ENCODE results near the gene SLC39A11. TPM values are rescaled to one million over a fixed set of nuclear protein-coding genes. Genes with fewer than 3 reads are reported as not detected.

Gene SLC39A11
- total RNA-seq, 1 experiment from 2014 or later, result 46.4 TPM

GRCh38 chr17:72723711-72724110 lies 368.8 kb downstream of the SLC39A11 start:
- no TSS peak for BruUV-seq (replicated peaks)
- intact Hi-C loops (cut with micrococcal nuclease), result no loop called here
- Histone ChIP-seq H3K9me3 (ENCODE audit: control insufficient read depth in 1 of 2, insufficient read depth in 1 of 2, low read depth in 1 of 2, low read length in 2 of 2) (no peaks in the 10 kb centered on the region), H3K4me3 (replicated peaks in 1 of 2; ENCODE audit: low read depth in 1 of 2, low read length in 2 of 2) (no peak overlapping the region), H3K27me3 (ENCODE audit: insufficient read depth, low read length) (no peaks in the 10 kb centered on the region), H3K4me2 (ENCODE audit: low read length) (no peak overlapping the region), H3K27ac (ENCODE audit: low read depth, low read length) (no peak overlapping the region), H3K9ac (ENCODE audit: low read length) (no peak overlapping the region), H4K20me1 (ENCODE audit: insufficient read depth) (no peaks in the 10 kb centered on the region), H3K36me3 (ENCODE audit: control insufficient read depth in 1 of 2, insufficient read depth in 2 of 2, low read length in 2 of 2) (no peaks in the 10 kb centered on the region), H3K9me2 (ENCODE audit: insufficient read depth) (no peaks in the 10 kb centered on the region), H2AFZ (ENCODE audit: low read depth, low read length, poor library complexity, severe bottlenecking) (no peak overlapping the region), H3K4me1 (ENCODE audit: control insufficient read depth in 1 of 2, insufficient read depth in 2 of 2, low read length in 2 of 2) (peaks cover 4 to 52% of the 10 kb centered on the region in 2 experiments; a peak in 3 of 4 replicates), H3K79me2 (ENCODE audit: insufficient read depth, low read length) (no peaks in the 10 kb centered on the region; the same call in 1 of the 2 replicates)
- ChIA-PET POLR2A (interaction anchor here (1.9 to 2.6 kb wide), 2 partner anchors 164 to 167 kb away, joined by 7 to 8 read pairs; no protein-coding TSS in a partner anchor), CTCF (interaction anchor here (4.8 to 17.1 kb wide), 4 partner anchors 7 to 646 kb away, joined by 50 to 448 read pairs (median 142); partner anchors contain the start of gene COG1), RAD21 (ENCODE audit: low non-redundant PET in 1 of 2, low total read pairs in 2 of 2, uncharacterized antibody in 2 of 2, unreplicated experiment in 2 of 2) (interaction anchor here in 1 of 2 experiments (1.0 kb wide), 1 partner anchor 135 kb away, joined by 3 read pairs; no protein-coding TSS in a partner anchor)
- TF ChIP-seq SRF (IDR thresholded peaks at IDR 0.05; ENCODE audit: low read depth) (no peak), SIN3A (IDR thresholded peaks at IDR 0.05; ENCODE audit: low read depth) (no peak), ZNF274 (IDR thresholded peaks at IDR 0.05; ENCODE audit: low read depth, low read length) (no peak), TCF7L2 (IDR thresholded peaks at IDR 0.05; ENCODE audit: borderline replicate concordance, extremely low read depth, insufficient read depth, insufficient read length) (no peak), ELF1 (IDR thresholded peaks at IDR 0.05; ENCODE audit: borderline replicate concordance, low read depth) (no peak), EZH2phosphoT487 (IDR thresholded peaks at IDR 0.05; ENCODE audit: borderline replicate concordance) (no peak), JUND (IDR thresholded peaks at IDR 0.05) (no peak), REST (IDR thresholded peaks at IDR 0.05; ENCODE audit: low read depth) (no peak), POLR2AphosphoS5 (IDR thresholded peaks at IDR 0.05; ENCODE audit: low read depth, low read length) (no peak), YY1 (IDR thresholded peaks at IDR 0.05; ENCODE audit: extremely low read depth, insufficient replicate concordance, low read depth, low read length) (no peak), SP1 (IDR thresholded peaks at IDR 0.05; ENCODE audit: low read depth) (no peak), RAD21 (IDR thresholded peaks at IDR 0.05; ENCODE audit: low read depth) (no peak), ZFX (IDR thresholded peaks at IDR 0.05) (no peak), MAX (IDR thresholded peaks at IDR 0.05) (no peak), CBX3 (IDR thresholded peaks at IDR 0.05; ENCODE audit: low read depth) (no peak), FOSL1 (IDR thresholded peaks at IDR 0.05; ENCODE audit: low read depth) (no peak), CTCF (IDR thresholded peaks at IDR 0.05 in 2 of 3, conservative IDR thresholded peaks at IDR 0.05 in 1 of 3; ENCODE audit: borderline replicate concordance in 1 of 3, insufficient read depth in 1 of 3, low read depth in 2 of 3, low read length in 2 of 3) (no peak), POLR2A (IDR thresholded peaks at IDR 0.05; ENCODE audit: borderline replicate concordance, extremely low read depth, insufficient read depth, insufficient read length) (no peak)
- ATAC-seq (no peak), DNase-seq (ENCODE audit: low read depth, low spot score) (no peak)
